Panc1 (cell line): ENCODE results near the gene OR4D2.

Source experiments
- CTCF ChIP-seq: fragments of 450-650 bp; IDR thresholded peaks from 2 replicates; pipeline ENCODE4 v1.5.1; 2017; ENCODE audit warnings: mild to moderate bottlenecking
- SIN3A ChIP-seq: IDR thresholded peaks from 2 replicates; pipeline ENCODE4 v1.6.1; 2012; ENCODE audit warnings: low read depth, mild to moderate bottlenecking, low read length, moderate library complexity, borderline replicate concordance; ENCODE audit not compliant: insufficient read depth
- TCF7L2 ChIP-seq: IDR thresholded peaks from 2 replicates; pipeline ENCODE4 v1.6.1; 2011; ENCODE audit warnings: mild to moderate bottlenecking, low read depth, low read length, inconsistent platforms

GRCh38 chr17:58161566-58161965 is 5.2 kb upstream of the OR4D2 start:
- TF ChIP-seq TCF7L2 (no peak), CTCF (no peak), SIN3A (no peak)
